HEK293 (cell line): Measurements from ENCODE around the gene OPA3.

ENCODE experiments used
- CTCF ChIA-PET: fragments of 350-600 bp; formaldehyde crosslinking; extraction: SDS; loops from one replicate; lab custom pipeline; 2021; ENCODE audit warnings: antibody characterized with exemption; lab: Yijun Ruan, JAX
- POLR2A ChIA-PET: fragments of 300-600 bp; formaldehyde crosslinking; extraction: SDS; loops from one replicate; lab custom pipeline; 2020; ENCODE audit warnings: antibody characterized with exemption, inconsistent platforms; lab: Yijun Ruan, JAX
- H3K27ac ChIP-seq: fragments of 200-500 bp; sonication (Bioruptor generic); 2 replicates; pipeline ENCODE4 v1.5.1; 2014; ENCODE audit warnings: low read depth, low read length, control low read depth, inconsistent platforms; ENCODE audit errors: extremely low read depth
- H3K36me3 ChIP-seq, 2 experiments: fragments of 200-500 bp in 1 of 2; sonication (Bioruptor generic) in 1 of 2; 1 replicate in 1 of 2; 2 replicates in 1 of 2; pipeline ENCODE4 v1.5.1; 2014 to 2017; ENCODE audit warnings: inconsistent platforms in 2 of 2, low read length in 2 of 2; ENCODE audit not compliant: control insufficient read depth in 2 of 2, insufficient read depth in 1 of 2
- H3K4me1 ChIP-seq: fragments of 200-500 bp; sonication (Bioruptor generic); 2 replicates; pipeline ENCODE4 v1.5.1; 2014; ENCODE audit warnings: mild to moderate bottlenecking, low read length, inconsistent platforms; ENCODE audit not compliant: control insufficient read depth, insufficient read depth
- H3K4me3 ChIP-seq: 2 replicates; pipeline ENCODE4 v1.5.1; 2011; ENCODE audit warnings: low read depth, mild to moderate bottlenecking, control low read depth, low read length, moderate library complexity
- H3K9me3 ChIP-seq: fragments of 200-500 bp; sonication (Bioruptor generic); 2 replicates; pipeline ENCODE4 v1.5.1; 2014; ENCODE audit warnings: low read depth, low read length, inconsistent platforms; ENCODE audit not compliant: control insufficient read depth, insufficient read depth
- ATF2 ChIP-seq: fragments of 450-650 bp; formaldehyde crosslinking; IDR thresholded peaks from 2 replicates; pipeline ENCODE4 v1.5.1; 2016; ENCODE audit warnings: missing biosample characterization, missing genetic modification characterization, low read depth
- BCL11A ChIP-seq: fragments of 450-650 bp; formaldehyde crosslinking; IDR thresholded peaks from 2 replicates; pipeline ENCODE4 v1.5.1; 2016; ENCODE audit warnings: low read depth, missing biosample characterization, missing genetic modification characterization
- KLF10 ChIP-seq: fragments of 450-650 bp; IDR thresholded peaks from 2 replicates; pipeline ENCODE4 v1.5.1; 2018; ENCODE audit warnings: missing biosample characterization, mild to moderate bottlenecking, missing genetic modification characterization
- SETDB1 ChIP-seq: IDR thresholded peaks from one replicate; pipeline ENCODE4 v1.6.1; 2017; ENCODE audit warnings: mild to moderate bottlenecking, low read length, moderate library complexity, mixed read lengths; ENCODE audit not compliant: insufficient read length
- ZBTB17 ChIP-seq: fragments of 450-650 bp; formaldehyde crosslinking; IDR thresholded peaks from 2 replicates; pipeline ENCODE4 v1.5.1; 2016; ENCODE audit warnings: missing biosample characterization, missing genetic modification characterization
- ZNF10 ChIP-seq: fragments of 450-650 bp; formaldehyde crosslinking; IDR thresholded peaks from 2 replicates; pipeline ENCODE4 v1.5.1; 2017; ENCODE audit warnings: missing biosample characterization, missing genetic modification characterization
- ZNF239 ChIP-seq: fragments of 450-650 bp; formaldehyde crosslinking; IDR thresholded peaks from 2 replicates; pipeline ENCODE4 v1.5.1; 2016; ENCODE audit warnings: missing biosample characterization, missing genetic modification characterization
- ZNF248 ChIP-seq: fragments of 450-650 bp; formaldehyde crosslinking; IDR thresholded peaks from 2 replicates; pipeline ENCODE4 v1.5.1; 2017; ENCODE audit warnings: missing biosample characterization, missing genetic modification characterization
- ZNF341 ChIP-seq: fragments of 450-650 bp; formaldehyde crosslinking; IDR thresholded peaks from 2 replicates; pipeline ENCODE4; 2016; ENCODE audit warnings: low read depth, missing biosample characterization, missing genetic modification characterization
- ZNF521 ChIP-seq: fragments of 450-650 bp; formaldehyde crosslinking; IDR thresholded peaks from 2 replicates; pipeline ENCODE4 v1.5.1; 2017; ENCODE audit warnings: missing biosample characterization, mild to moderate bottlenecking, missing genetic modification characterization
- ZNF624 ChIP-seq: fragments of 450-650 bp; formaldehyde crosslinking; IDR thresholded peaks from 2 replicates; pipeline ENCODE4 v1.5.1; 2017; ENCODE audit warnings: missing biosample characterization, missing genetic modification characterization
- ZNF692 ChIP-seq: fragments of 450-650 bp; formaldehyde crosslinking; IDR thresholded peaks from 2 replicates; pipeline ENCODE4 v1.5.1; 2016; ENCODE audit warnings: missing biosample characterization, missing genetic modification characterization
- ZNF837 ChIP-seq: fragments of 450-650 bp; formaldehyde crosslinking; IDR thresholded peaks from 2 replicates; pipeline ENCODE4 v1.5.1; 2016; ENCODE audit warnings: missing biosample characterization, missing genetic modification characterization
- TF ChIP-seq, protein P1 (sequence below): fragments of 450-650 bp; formaldehyde crosslinking; IDR thresholded peaks from 2 replicates; pipeline ENCODE4 v1.5.1; 2016; ENCODE audit warnings: missing biosample characterization, missing genetic modification characterization

Gene OPA3

GRCh38 chr19:45522010-45522941 lies 62.3 kb downstream of the OPA3 start:
- ChIA-PET POLR2A (interaction anchor here (1.2 kb wide), 1 partner anchor 119 kb away, joined by 3 read pairs; no protein-coding TSS in a partner anchor), CTCF (interaction anchor here (0.6 to 2.2 kb wide), 4 partner anchors 29 to 120 kb away, joined by 3 to 9 read pairs (median 6); no protein-coding TSS in a partner anchor)
- Histone ChIP-seq H3K4me3 (no peak overlapping the region), H3K4me1 (no peaks in the 10 kb centered on the region), H3K27ac (no peak overlapping the region), H3K36me3 (peaks cover 13 to 44% of the 10 kb centered on the region in 2 experiments; a peak in 2 of 3 replicates), H3K9me3 (no peaks in the 10 kb centered on the region)
- TF ChIP-seq ZNF692 (tag by site-specific recombination) = 0 out of 2 replicates have a peak, but pooled peaks have one; percentile 17
- TF ChIP-seq ZNF239 (tag by site-specific recombination) = no peak

- CTCF ChIA-PET = interaction anchor here (0.6 to 1.5 kb wide), 6 partner anchors 33 to 376 kb away, joined by 3 to 8 read pairs (median 4); no protein-coding TSS in a partner anchor
- no peak for TF ChIP-seq ZNF10 (tag by site-specific recombination)
- TF ChIP-seq, protein P1, sequence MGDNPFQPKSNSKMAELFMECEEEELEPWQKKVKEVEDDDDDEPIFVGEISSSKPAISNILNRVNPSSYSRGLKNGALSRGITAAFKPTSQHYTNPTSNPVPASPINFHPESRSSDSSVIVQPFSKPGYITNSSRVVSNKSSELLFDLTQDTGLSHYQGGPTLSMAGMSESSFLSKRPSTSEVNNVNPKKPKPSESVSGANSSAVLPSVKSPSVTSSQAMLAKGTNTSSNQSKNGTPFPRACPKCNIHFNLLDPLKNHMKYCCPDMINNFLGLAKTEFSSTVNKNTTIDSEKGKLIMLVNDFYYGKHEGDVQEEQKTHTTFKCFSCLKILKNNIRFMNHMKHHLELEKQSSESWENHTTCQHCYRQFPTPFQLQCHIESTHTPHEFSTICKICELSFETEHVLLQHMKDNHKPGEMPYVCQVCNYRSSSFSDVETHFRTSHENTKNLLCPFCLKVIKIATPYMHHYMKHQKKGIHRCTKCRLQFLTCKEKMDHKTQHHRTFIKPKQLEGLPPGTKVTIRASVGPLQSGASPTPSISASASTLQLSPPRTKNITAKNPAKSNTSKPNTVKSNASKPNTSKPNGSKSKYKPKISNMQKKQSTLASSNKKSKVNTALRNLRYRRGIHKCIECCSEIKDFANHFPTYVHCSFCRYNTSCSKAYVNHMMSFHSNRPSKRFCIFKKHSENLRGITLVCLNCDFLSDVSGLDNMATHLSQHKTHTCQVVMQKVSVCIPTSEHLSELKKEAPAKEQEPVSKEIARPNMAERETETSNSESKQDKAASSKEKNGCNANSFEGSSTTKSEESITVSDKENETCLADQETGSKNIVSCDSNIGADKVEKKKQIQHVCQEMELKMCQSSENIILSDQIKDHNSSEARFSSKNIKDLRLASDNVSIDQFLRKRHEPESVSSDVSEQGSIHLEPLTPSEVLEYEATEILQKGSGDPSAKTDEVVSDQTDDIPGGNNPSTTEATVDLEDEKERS (tag by site-specific recombination) = 0 out of 2 replicates have a peak, but pooled peaks have one; percentile 28
- Histone ChIP-seq H3K27ac (no peak overlapping the region), H3K9me3 (no peaks in the 10 kb centered on the region), H3K4me1 (no peaks in the 10 kb centered on the region), H3K4me3 (no peak overlapping the region), H3K36me3 (peaks cover 0 to 20% of the 10 kb centered on the region in 2 experiments; a peak in 2 of 3 replicates)
- POLR2A ChIA-PET = no interaction called here
These were observed 66.2 kb downstream of the OPA3 start for GRCh38 chr19:45518469-45518826.

GRCh38 chr19:45517641-45518468 lies 66.7 kb downstream of the OPA3 start:
- TF ChIP-seq SETDB1 (no peak), KLF10 (tag by site-specific recombination) (no peak), ZNF521 (tag by site-specific recombination) (no peak), ZNF837 (tag by site-specific recombination) (no peak), ZNF248 (tag by site-specific recombination) (no peak), ATF2 (tag by site-specific recombination) (no peak), BCL11A (no peak), ZNF624 (tag by site-specific recombination) (no peak), ZNF341 (no peak), ZBTB17 (tag by site-specific recombination) (no peak)
- Histone ChIP-seq H3K4me1 (no peaks in the 10 kb centered on the region), H3K9me3 (no peaks in the 10 kb centered on the region), H3K27ac (no peak overlapping the region), H3K4me3 (no peak overlapping the region), H3K36me3 (peaks cover 0 to 20% of the 10 kb centered on the region in 2 experiments; a peak in 2 of 3 replicates)
- ChIA-PET CTCF (interaction anchor here (0.6 to 1.5 kb wide), 5 partner anchors 32 to 377 kb away, joined by 3 to 8 read pairs (median 4); no protein-coding TSS in a partner anchor), POLR2A (no interaction called here)
